Effector CD8-positive, alpha-beta T cell (primary cell): Measurements from ENCODE around the gene NEDD9.

Source experiments
- DNase-seq: peaks from one replicate; lab custom pipeline; 2025; lab: John Stamatoyannopoulos, UW

The NEDD9 gene

DNA sequence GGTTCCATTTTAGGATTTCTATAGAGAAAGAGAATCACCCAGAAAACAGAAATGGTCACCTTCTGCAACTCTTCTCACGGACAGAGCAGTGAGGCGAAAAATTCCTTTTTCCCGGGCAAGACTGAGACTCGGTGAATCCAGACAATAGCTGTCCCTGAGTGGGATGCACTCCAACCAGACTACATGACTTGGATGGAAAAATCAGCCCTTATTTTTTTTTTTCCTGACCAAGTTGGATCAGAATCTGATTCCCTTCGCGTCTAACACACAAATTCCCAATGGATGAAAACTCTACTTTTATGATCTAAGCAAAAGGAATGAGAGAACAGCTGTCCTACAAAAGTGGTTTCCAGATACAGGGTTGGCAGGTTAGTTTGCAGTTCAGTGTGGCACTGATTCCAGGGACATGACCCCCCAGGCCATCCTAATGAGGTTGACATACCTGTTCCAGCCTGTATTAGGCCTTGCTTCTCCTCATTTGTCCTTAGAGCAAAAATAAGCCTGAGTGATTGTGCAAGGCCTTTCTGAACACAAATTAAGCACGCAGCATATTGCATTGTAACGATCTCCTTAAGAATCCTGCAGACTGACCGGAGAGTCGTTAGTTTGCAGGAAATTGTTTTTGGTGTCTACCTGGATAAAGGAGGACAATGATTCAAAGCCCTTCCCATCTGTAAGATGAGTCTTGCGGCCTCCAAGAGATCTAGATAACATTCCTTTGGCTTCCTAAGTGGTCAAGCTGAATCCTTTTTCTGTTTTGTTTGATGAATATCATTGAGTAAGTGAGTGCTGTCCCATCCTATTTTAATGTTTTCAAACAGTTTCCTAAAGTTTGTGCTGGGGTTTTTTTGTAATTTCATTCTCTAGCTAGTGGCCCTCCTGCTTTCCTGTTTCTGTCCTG is 1.5 kb upstream of the NEDD9 start:
- no peak for DNase-seq

DNA sequence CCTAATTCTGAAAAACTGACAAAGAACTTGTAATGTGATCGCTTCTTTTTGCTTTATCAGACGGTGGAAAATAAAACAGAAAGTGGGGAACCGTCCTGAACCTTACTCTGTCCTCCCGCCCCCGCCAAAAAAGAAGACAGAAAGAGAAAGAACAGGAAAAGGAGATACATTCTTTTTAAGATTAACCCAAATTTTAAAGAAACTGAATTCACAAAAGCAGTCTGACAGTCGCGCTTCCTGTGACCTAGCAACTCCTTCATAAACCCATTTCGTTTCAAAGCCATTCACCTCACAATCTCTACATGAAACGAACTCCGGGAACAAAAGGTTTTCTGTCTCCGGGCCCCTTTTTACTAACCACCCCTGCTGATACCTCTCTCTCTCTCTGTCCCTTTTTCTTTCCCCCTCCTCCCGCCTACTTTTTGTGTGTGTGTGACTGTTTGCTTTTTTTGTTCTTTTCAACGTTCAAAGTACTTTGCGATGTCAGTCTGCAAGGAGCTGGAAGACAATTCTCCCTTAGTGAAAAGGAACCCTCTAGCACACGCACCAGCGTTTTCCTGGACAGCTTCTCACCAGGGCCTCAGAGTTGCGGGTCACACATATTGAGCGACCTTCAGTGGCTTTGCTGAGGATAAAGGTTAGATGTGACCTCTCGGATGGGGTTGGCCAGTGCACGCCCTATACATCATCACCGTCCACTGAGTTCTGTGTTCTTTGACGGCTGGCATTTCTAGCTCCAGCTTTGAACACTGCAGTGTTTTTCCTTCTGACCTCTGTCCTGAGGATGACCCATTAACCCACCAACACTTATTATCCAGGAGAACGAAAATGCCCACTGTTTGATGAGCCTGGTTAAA is 530 bp upstream of the NEDD9 start:
- DNase-seq: no peak

DNA sequence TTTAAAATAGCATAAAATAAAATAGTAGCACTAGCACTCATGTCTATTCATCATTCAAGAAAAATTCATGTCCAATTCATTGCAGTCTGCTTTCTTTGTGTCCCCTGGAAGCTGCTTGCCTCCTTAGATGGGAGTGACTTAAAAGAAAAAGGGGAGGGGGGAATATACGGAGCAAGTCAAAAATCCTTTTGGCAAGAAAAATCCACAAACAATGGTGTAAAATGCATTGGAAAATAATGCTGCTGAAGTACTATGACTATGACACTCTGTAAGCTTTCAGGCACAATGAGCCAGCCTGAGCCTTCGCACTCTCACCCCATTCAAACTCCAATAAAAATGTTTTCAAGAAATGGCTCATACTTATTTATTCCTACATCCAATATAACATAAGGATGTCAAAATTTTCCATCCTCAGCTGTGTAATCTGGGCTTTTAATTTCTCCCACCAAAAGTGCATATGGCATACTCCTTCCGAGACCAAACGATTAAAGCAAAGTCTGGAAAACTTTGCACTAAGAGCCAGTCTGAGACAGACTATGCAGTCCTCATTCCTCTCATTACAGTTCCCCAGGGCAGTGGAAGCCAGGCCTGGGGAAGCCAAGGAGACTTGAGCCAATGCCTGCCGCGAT is 790 bp downstream of the NEDD9 start:
- DNase-seq: no peak

DNA sequence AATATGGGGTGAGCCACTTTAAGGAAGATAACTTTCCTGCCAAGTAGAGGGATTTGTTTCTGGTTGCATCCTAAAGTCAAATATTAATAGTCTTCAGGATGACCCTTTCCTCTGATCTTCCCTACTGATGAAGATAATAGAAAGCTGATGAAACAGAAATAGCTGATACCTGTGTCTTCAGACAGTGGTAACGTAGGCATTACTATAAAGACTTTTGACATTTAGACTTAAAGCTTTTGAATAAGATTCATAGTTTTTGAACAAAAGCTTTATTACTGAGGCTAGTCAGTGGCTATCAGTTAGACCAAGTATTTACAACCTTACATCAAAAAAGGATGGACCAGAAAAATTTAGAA is 1.4 kb downstream of the NEDD9 start:
- no peak for DNase-seq

DNA sequence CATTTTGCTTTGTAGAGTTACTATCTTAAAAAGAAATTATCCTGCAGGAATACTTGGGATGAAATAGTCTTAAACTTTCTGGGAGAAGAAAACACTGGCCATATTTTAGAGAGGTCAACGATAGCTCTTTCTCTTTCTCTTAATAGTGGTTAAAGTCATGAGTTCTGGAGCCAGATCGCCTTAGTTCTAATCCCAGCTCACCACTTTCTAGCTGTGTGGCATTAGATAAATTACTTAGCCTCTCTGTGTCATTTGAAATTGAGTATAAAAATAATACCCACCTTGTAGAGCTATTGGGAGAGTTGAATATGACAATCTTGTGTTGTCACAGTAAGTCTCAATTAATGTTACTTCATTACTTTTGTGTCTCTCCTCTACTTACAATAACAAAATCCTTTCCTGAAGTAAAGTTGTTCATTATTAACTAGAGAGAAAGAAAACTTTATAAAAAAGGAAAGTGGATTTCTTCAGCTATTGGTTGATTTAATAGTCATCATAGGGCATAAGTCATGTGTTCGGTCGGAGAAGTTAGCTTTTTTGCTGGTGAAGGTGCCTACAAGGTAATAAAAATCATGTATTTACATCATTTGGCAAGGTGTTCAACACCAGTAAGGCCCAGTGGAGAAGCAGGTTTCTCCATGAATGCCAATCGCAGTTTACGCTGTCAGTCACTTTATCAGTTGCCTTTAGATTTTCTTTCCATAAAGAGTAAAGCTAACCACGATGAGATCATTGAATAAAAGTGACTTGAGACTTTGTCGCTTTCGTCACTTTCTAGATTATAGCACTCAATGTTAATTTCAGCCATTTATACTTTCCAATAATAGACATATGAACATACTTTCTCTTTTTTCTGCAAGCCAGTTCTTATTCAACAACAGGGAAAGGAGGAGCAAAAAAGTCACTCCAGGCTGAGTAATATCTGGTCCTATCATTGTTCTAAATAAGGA is 2.0 kb downstream of the NEDD9 start:
- DNase-seq: no peak

DNA sequence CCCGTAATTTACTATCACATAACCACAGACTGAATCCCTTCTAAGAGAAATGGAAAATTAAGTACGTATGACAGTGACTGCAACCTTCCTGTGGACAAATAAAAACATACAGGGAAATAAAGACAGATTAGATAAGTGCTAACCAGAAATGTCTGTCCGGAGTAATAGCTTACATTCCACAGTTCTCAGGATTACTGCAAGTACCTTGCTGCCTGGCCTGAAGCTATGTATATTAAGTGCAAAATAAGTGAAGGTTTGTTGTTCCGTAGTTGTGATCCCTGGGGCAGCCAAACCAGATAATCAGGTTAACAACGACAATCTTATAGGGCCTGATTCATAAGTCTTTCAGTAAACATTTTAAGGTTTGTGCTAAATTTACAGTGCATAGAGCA is 2.8 kb downstream of the NEDD9 start:
- no peak for DNase-seq

DNA sequence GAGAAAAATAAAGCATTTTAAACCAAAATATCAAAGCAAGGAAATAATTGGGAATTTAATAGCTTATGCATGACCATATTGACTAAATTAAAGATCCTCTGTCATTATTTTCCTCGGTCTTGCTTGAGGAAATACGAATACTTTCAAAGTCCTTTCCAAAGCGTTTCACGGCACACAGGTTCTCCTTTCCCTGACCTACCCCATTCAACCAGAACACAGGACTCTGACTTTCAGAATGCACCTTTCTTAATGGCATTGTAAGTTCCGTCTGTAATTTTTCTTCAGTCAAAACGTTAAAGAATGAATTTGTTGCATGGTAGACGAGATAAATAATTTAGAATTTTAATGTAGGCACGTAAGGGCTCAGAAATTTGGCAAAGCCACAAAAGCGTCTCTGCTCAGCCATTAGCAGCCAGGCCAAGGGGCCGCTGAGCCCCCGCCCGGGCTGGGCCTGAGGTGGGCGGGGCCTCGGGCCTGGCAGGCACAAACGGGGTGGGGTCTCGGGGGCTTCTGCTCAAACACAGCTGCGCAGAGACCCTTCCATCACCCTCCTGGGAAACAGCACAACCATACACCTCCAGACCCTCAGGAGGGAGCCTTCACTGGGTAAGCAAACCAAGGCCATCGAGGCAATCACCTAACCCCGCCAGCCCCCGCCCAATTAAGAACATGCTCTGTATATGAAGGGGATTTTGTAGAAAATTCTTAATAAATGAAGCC is 3.4 kb downstream of the NEDD9 start:
- no peak for DNase-seq

DNA sequence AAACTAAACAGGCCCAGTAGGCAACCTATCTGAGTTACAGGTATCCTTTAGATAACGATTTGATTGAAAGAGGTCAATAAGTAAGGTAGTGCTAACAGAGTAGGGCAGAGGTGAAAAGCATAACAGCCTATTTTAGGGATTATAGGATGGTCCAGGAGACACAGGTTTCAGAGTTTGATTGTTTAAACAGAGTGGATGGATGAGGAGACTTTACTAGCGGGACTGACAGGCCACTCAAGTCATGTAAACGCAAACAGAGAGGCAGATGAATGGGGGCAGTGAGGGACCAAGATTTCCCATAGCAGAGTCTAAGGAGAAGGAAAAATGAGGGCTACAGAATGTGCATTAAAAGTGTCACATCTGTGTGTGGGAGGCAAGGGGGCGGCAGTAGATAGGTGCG is 4.8 kb downstream of the NEDD9 start:
- no peak for DNase-seq

DNA sequence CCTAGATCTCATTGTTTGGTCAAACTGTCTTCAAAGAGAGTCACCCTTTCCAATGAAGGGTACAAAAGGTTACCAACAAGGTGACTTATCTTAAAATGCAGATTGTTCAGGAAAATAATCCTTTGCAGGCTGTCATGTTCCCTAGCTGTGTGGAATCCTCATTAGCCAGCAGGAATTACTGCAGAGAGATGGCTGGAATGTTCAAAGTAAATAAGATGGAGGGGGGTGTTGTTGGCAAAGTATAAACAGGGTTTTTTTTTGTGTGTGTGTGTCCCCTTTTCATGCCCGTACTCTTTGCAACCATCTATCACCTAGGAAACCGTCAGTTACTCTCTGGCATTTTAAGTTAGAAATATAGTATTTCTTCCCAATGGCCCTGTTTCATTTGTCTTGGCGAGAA is 6.5 kb downstream of the NEDD9 start:
- no peak for DNase-seq

DNA sequence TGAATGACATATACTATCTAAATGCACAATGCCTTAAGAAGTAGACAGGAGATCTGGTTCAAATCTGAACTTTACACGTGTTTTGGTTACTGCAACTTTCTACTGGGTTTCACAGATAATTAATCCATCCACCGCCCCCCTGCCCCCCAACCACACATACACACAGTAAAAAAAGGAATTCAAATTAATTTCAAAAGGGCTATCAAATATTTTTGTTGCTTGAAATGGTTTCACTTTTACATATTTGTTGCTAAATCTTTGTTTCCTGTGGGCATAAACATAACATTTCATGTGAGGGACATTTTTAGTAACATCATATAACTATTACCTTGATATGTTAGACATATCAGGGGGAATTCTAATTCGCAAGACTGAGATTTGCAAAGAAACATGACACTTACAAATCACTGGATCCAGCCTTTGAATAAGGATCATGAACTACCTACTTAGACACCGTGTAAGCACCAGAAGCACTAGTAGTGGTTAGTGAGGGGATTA is 7.5 kb downstream of the NEDD9 start:
- no peak for DNase-seq

DNA sequence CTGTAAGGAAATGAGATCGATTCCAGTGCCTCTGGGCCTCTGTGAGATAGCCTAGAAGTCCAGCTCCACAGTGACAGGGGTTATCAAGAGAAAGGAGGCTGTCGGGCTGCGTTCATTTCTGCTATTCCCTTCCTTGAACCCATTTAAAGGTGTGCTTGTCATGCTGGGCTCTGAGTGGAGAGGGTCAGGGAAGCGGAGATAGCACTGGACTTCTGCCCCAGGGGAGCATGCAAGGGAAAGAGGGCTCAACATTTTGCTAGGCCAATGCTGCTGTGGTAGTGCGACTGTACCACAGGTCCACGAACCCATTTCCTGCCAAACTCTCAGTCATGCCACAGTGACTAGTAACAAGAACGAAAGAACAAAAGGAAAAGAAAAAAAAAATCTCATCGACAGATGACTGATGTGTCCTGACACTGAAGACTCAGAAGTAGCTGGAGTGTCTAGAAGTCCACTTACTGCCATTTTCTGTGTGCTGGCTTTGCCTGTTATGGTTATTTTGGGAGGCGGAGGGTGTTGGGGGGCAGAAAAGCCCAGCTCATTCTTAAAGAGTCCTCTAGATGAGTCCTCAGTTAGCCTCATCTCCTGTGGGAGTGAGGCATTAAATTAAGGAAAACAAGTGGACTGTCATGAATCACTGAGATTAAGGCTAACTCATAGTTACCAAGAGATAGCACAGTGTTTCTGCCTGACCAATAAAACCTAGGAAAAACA is 8.1 kb downstream of the NEDD9 start:
- no peak for DNase-seq

DNA sequence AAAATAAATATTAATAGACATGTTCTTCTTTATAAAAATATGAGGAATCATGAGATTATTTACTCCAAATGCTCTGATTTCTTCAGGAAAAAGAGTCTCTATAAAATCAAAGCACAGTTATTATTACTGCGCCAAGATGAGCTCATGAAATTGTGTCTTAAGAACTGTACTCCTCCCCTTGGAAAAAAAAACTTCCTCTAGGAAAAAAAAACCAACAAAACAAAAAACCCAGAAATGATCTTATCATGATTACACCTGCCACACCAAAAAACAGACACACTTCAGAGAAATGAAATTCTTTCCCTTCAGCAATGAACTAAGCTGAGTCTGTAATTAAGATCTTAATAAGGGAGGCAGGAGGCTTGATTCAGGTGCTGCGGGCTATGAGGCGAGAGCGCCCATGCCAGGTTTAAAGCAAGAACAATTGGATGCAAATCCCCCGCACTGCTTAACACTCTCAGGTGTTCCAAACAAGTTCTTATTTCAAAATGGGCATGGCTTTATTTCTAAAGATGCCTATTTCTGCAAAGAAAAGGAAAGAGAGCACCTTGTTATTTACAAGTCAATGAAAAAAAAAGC is 9.1 kb downstream of the NEDD9 start:
- DNase-seq: no peak

DNA sequence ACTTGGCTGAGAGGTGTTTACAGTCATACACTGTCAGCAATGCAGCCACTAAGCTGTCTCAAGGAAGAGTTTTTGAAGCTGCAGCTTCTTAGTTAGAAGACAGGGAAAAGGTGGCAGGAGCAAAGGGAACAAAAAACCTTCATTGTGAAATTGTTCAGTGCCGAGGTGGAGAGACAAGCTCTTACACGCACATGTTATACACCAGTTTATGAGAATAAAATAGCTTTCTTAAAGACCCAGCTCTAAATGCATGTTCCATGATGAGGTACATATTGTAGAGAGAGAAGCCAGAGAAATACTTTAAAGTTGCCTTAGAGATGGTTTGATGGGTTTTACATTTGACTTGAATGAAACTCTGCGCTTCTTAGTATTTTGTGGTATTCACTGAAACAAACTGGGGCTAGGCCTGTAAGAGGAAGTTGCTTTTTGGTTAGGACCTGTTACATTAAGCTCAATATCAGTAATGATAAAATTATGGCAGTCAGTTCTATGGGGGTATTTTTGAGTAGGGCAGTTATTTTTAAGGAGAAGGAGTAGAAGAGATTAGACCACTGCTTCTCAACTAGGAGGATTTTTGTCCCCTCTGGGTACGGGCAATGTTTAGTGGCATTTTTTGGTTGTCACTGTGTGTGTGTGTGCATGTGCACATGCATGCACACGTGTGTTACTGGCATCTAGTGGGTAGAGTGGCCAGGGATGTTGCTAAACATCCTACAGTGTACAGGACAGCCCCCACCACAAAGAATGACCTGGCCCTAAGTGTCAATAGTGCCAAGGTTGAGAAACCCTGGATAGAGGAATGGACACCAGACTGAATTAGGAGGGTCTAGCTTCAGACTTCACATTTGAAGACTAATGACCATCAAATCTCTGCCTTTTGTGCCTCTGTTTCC is 9.8 kb downstream of the NEDD9 start:
- no peak for DNase-seq

DNA sequence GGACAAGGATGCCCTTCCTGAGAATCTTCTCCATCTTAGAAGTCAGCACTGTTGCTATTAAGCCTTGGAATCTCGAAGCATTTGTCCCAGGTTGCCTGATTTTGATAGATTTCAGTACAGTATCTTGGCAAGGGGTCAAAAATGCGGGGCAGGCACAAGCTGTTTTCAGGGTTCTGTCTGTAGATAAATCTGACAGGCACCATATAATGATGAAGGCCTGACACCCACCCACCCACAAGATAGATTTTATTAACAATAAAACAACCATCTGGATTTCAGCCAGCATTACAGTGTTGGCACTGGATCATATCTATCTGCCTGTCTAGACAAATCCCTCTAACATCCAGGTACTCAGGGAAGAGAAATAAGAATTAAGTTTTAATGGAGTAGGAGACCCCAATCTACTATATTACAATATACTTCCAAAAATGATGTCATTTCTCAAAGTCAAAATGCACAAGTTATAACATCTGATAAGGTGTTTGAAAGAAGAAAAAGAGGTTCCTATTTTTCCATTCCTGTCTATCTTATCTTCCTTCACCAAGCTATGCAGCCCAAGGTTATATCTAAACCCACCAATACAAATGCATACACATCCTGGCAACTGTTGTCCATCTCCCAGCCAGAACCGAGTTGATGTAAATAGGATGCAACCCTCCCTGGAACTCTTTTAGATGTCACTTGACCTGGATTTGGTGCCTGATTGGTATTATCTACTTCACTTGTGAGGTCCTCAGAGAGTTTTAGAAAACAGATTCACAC is 10.7 kb downstream of the NEDD9 start:
- DNase-seq: no peak

DNA sequence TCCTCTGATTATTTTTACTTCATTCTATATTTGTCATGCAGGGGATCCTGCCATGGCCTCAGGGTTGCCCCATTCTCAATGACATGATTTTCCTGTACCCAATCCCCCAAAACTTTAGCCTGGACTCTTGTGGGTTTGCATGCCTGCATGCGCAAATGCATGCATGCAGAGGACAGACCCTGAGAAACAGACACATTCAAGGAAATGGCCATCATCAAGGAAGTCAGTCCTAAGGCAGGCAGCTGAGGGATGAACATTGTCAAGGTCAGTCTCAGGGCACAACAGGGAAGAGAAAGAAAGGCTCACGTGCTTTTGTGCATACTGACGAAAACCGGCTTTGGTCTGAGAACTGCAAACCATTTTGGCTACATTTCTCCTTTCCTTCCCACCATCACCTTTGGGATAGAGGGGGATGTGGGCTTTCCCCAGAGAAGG is 13.1 kb downstream of the NEDD9 start:
- no peak for DNase-seq

DNA sequence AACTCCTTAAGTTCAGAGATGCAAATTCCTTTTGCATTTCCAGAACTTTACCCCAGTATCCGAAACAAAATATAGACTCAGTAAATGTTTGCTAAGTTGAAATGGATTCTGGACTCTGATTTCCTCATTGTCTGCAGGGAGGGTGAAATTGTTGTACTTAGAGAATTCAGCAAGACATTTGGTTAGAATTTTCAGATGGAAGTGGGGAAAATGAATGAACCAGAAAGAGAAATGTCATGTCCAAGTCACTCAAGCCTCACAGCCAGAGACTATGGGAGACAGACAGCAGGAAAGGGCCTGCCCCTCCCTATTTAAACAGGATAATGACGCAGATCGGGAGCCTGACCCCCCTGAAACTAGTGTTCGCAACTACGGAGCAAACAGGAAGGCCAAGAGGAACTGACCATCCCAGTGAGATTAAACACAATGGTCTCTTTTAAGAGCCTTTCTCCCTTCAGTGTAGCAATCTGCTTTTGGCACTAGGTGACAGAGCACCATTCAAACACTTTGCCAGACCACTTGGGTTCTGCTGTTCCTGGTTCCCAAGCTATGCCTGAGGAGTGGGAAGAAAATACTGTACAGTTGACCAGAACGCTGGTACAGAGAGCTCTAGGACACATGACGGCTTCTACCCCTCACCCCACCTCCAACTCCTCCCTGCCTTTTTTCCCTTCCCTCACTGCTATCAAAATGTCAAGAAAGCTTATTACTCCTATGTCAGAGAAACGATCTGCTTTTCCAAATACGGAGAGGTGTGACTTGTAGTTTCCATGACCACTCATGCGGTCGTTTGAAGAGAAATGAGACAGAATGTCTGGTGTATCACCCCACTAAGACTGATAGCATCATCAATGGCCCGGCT is 13.7 kb downstream of the NEDD9 start:
- DNase-seq: no peak

DNA sequence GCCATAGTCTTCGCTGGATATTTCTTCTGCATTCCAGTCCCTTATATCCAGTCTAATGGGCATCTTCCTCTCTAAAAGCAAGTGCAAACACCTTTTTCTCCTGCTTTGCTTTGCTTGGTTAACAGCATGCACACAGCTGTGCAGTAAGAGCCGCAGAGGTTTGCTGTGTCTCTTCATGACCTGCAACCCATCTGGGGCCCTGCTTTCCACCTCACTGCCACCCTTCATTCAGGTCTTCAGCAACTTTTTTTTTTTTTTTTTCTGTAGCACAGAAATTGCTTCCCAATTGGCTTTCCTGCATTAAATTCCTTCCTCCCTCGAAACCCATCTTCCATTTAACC is 14.4 kb downstream of the NEDD9 start:
- no peak for DNase-seq
